ENCODE data around the gene GPR26. TPM values are rescaled to one million over a fixed set of nuclear protein-coding genes. Genes with fewer than 3 reads are reported as not detected.

Gene GPR26
- total and polyA plus RNA-seq, 12 donors, result not detected

DNA sequence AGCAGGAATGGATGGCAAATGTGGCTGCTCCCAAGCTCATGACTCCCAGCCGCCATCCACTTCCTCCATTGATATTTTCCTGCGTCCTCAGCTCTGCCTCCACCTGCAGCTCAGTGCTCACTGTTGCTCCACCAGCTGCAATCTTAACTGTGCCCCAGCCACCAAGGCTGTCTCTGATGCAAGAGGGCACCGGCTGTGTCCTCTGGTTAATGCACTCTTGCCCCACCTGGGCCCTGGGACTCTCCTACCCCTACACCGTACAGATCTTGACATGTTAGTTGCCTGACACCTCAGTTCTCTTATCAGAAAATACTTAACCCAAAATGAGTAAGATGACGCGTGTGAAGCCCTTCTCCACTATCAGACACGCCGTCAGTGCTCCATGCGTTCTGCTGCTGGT lies 45.5 kb upstream of the GPR26 start:
- TF ChIP-seq POLR2A (IDR thresholded peaks at IDR 0.05), result no peak
- TF ChIP-seq CTCF (IDR thresholded peaks at IDR 0.05), result no peak
- Histone ChIP-seq H3K27ac (no peak overlapping the region), H3K4me3 (no peak overlapping the region), H3K9me3 (replicated peaks in 1 of 3) (no peaks in the 10 kb centered on the region), H3K36me3 (replicated peaks in 1 of 2) (no peaks in the 10 kb centered on the region), H3K4me1 (replicated peaks in 1 of 2) (no peaks in the 10 kb centered on the region), H3K27me3 (no peaks in the 10 kb centered on the region)
- intact Hi-C loops (cut with DNase I), result no loop called here
- 64 to 74% (median 67%) methylated on average over 9 of the region's 9 CpGs for WGBS, 4 donors
- peak in 1 of 7 donors; percentile 25 for DNase-seq

GRCh38 chr10:123621492-123621891 lies 44.7 kb upstream of the GPR26 start:
- H3K4me3 ChIP-seq, result no peak overlapping the region
- no peaks in the 10 kb centered on the region for H3K4me1 ChIP-seq (replicated peaks in 1 of 2)
- no peak for TF ChIP-seq CTCF (IDR thresholded peaks at IDR 0.05)
- TF ChIP-seq POLR2A (IDR thresholded peaks at IDR 0.05), result no peak
- H3K27me3 ChIP-seq, result no peaks in the 10 kb centered on the region
- peak in 1 of 7 donors; percentile 20 for DNase-seq
- 60 to 72% (median 69%) methylated on average over 2 of the region's 2 CpGs for WGBS, 4 donors
- intact Hi-C loops (cut with DNase I), result no loop called here
- no peak overlapping the region for H3K27ac ChIP-seq
- H3K9me3 ChIP-seq (replicated peaks in 1 of 3), result no peaks in the 10 kb centered on the region
- no peaks in the 10 kb centered on the region for H3K36me3 ChIP-seq (replicated peaks in 1 of 2)

DNA sequence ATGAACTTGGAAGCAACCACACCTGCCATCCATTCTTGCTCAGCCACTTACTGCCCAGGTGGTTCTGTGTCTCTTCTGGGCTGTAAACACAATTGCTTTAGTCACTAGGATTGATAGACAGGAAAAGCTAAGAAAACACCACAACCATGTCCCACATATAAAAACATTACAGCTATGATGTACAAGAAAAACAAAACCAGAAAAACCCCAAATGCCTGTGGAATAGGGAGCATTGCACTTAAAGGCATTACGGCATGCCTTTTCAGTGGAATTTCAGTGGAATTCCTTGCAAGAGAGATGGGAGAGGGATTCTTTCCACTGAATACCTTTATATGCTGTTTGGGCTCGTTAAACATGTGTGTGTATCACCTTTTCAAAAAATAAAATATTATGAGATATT lies 44.2 kb upstream of the GPR26 start:
- intact Hi-C loops (cut with DNase I), result no loop called here
- H3K4me3 ChIP-seq, result no peak overlapping the region
- H3K4me1 ChIP-seq (replicated peaks in 1 of 2), result no peaks in the 10 kb centered on the region
- TF ChIP-seq POLR2A (IDR thresholded peaks at IDR 0.05) (no peak), CTCF (IDR thresholded peaks at IDR 0.05) (no peak)
- no peaks in the 10 kb centered on the region for H3K9me3 ChIP-seq (replicated peaks in 1 of 3)
- H3K36me3 ChIP-seq (replicated peaks in 1 of 2), result no peaks in the 10 kb centered on the region
- WGBS, 4 donors, result 53 to 76% (median 63%) methylated on average over 2 of the region's 2 CpGs
- no peaks in the 10 kb centered on the region for H3K27me3 ChIP-seq
- H3K27ac ChIP-seq, result no peak overlapping the region
- no peak for DNase-seq

- intact Hi-C loops (cut with DNase I), result no loop called here
- no peaks in the 10 kb centered on the region for H3K4me1 ChIP-seq (replicated peaks in 1 of 2)
- H3K27me3 ChIP-seq, result no peaks in the 10 kb centered on the region
- H3K27ac ChIP-seq, result no peak overlapping the region
- H3K36me3 ChIP-seq (replicated peaks in 1 of 2), result no peaks in the 10 kb centered on the region
- peak in 1 of 7 donors; percentile 4 for DNase-seq
- no peak overlapping the region for H3K4me3 ChIP-seq
- TF ChIP-seq POLR2A (IDR thresholded peaks at IDR 0.05) (no peak), CTCF (IDR thresholded peaks at IDR 0.05) (no peak)
- no peaks in the 10 kb centered on the region for H3K9me3 ChIP-seq (replicated peaks in 1 of 3)
- 46 to 79% (median 63%) methylated on average over 2 to 3 of the region's 3 CpGs for WGBS, 4 donors
Measured at GRCh38 chr10:123622381-123622780, 43.8 kb upstream of the GPR26 start.
